Measurements from ENCODE around the gene DNAAF8.
A peak's percentile ranks its signal among the peaks of the same experiment; 100 is the strongest.

DNAAF8 gene

DNA sequence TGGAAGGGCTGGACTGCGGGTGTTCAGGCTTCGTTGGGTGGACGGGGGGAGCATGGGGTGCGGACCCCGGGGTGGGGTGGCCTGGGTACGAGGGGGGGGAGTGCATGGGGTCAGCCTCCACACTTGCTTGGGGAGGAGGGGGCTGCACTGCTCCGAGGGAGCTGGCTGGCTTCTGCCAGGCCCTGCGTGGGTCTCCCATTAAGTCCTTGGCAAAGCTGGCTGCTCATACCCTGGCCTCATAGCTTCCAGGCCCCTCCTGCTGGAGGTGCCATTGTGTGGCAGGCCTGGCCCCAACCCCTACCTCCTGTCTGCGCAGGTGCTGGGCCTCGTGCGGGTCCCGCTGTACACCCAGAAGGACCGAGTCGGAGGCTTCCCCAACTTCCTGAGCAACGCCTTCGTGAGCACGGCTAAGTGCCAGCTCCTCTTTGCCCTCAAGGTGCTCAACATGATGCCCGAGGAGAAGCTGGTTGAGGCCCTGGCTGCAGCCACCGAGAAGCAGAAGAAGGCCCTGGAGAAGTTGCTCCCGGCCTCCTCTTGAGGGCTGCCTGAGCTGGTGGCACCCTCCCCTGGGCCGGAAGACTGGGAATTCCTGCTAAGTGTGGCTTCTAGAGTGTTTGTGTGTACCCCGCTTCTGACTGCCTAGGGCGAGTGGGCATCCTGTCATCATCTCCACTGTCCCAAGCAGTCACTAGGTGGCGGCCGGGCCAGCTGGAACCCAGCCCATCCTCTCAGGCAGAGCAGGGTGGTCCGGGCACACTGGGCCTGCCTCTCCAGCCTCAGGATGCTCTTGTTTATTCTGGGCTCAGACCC is 39.5 kb upstream of the DNAAF8 start:
- DNase-seq (ENCODE audit: extremely low read depth in 1 of 2, low read depth in 1 of 2) = no peak

- no peak for DNase-seq (ENCODE audit: extremely low read depth in 1 of 2, low read depth in 1 of 2)
Measured at GRCh38 chr16:4695473-4696171, 38.7 kb upstream of the DNAAF8 start.

DNA sequence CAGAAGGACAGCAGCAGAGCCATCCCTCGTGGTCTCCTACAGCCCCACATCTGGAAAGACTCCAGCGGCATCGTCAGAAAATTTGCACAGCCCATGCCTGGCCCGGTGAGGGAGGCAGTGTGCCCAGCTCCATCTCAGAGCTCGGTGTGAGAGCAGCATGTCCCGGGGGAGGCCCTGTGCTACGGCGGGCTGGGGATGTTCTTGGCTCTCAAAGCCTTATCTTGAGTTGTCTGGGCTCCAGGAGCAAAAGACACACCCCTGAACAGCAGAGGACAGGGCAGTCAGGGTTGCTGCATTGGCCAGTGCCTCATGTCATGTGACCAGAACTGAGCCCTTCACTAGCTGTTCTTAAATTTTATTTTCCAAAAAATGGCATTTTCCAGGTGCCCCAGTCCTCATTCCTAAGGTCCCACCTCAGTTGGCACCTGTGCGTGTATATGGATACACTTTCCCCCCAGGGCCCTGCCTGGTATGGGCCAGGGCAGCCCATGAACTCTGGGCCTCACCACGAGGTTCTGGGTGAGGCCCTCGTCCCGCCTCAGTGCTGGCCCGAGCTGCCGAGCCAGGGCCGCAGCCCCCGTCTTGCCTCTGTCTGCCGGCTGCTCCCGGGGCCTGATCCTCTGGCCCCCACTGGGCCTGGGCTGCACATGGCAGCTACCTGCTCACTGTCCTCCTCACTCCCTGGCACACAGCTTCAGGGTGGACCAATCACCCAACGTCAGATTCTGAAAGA is 38.0 kb upstream of the DNAAF8 start:
- no peak for DNase-seq (ENCODE audit: extremely low read depth in 1 of 2, low read depth in 1 of 2)

GRCh38 chr16:4696905-4697847 is 37.2 kb upstream of the DNAAF8 start:
- no peak for DNase-seq (ENCODE audit: extremely low read depth in 1 of 2, low read depth in 1 of 2)

DNA sequence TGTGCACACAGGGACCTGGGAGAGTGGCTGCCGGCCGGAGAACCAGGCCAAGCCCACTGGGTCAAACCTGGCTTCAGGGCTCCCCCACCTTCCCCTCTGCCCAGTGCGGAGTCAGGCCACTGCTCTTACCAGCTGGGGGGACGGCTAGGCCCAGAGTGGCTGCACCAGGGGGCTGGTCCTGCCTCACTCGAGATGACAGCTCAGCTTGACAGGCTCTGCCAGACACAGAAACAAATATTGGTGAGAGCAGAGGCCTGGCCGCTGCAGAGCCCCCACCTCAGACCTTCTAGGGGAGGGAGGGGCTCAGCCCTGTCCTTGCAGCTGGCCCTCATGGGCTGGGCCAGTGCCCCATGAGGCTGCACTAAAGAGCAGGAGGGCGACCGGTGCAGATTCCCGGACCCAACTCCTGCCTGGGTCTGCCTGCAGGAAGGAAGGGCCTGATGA is 36.5 kb upstream of the DNAAF8 start:
- no peak for DNase-seq (ENCODE audit: extremely low read depth in 1 of 2, low read depth in 1 of 2)

DNA sequence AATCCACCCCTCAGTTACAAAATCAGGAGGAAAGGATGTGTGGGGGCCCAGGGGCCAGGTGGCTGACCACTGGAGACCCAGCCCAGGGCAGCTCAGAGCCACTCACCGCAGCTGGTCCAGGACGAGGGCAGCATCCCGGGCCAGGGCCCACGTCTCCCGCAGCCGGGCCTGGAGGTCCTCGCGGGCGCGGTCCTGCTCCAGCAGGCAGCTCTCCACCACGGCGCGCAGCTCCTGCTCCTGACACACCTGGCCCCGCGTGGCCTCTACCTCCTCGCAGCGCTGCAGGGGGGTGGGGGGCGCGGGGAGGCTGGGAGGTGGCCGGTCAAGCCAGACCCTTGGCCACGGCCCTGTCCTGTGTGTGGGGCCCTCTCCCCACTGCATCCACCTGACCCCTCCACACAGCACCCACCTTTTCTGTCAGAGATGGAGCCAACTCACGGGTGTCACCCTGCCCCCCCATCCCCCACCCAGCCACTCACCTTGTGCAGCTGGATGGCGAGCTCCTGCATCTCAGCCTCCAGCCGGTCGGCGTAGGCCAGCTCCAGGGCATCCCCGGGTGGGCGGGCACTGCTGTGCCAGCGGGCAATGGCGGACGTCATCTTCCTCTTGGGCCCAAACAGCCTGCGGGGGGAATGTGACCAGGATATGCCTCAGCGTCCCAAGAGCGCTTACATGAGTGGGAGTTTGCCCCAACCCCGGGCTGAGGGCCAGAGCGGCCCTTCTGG is 35.9 kb upstream of the DNAAF8 start:
- DNase-seq (ENCODE audit: extremely low read depth in 1 of 2, low read depth in 1 of 2) = no peak

- no peak for DNase-seq (ENCODE audit: extremely low read depth in 1 of 2, low read depth in 1 of 2)
Measured at GRCh38 chr16:4699046-4699556, 35.2 kb upstream of the DNAAF8 start.

DNA sequence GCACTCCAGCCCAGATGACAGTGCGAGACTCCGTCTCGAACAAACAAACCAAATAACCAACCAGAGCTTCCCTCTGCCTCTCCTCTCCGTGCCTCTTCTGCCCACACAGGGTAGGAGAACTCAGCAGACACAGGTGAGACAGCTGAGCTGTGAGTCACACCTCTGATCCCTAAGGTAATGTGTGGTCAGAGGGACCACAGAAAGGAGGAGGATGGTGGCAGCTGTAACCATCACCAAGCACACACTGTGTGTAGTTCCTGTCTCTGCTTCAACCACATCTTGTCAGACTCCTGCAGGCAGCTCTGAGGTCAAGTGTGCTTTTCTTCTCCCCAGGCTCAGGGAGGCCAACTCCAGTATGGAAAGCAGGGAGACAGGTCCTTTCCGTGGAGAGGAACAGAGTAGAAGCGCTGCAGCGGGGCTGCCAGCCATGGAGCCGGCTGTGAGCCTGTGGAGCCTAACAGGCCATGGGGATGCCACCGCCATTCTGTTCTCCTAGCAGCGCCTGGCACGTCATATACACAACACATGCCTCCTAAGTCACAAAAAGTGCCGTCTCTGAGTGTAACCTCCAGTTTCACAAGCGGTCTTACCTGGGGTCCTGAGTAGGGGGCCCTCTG is 33.8 kb upstream of the DNAAF8 start:
- peak in 1 of 2 donors; percentile 31 for DNase-seq (ENCODE audit: extremely low read depth in 1 of 2, low read depth in 1 of 2)

DNA sequence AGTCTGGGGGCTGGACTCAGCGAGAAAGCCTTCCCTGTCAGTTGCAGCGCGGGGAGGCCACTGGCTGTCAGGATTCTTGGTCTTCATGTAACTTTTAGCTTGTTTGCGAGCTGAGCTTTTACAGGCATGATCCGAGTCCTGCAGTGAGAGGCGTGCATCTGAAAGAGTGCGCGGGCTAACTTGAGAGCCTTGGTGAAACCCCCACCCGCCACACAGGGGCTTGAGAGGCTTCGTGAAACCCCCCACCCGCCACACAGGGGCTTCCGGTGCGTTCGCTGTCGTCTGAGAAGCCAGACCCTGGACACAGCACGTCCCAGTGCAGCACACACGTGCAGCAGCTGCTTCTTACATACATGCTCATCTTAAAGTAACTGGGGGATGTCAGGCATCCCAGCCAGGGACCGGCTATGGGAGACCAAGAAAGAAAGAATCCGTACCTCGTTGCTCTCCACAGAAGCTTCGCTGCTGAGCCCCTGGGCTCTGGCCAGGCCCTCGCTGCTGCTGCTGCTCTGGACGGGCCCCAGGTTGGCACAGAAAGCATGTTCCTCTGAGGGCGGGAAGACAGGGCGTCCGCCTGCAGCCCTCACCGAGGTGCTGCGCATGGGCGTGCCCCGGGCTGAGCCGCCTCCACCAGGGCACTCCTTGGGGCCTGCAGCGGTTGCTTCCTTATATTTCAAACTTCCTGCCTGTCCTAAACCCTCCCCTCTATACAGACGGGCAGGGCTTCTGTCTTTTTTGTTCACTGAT is 33.2 kb upstream of the DNAAF8 start:
- no peak for DNase-seq (ENCODE audit: extremely low read depth in 1 of 2, low read depth in 1 of 2)

DNA sequence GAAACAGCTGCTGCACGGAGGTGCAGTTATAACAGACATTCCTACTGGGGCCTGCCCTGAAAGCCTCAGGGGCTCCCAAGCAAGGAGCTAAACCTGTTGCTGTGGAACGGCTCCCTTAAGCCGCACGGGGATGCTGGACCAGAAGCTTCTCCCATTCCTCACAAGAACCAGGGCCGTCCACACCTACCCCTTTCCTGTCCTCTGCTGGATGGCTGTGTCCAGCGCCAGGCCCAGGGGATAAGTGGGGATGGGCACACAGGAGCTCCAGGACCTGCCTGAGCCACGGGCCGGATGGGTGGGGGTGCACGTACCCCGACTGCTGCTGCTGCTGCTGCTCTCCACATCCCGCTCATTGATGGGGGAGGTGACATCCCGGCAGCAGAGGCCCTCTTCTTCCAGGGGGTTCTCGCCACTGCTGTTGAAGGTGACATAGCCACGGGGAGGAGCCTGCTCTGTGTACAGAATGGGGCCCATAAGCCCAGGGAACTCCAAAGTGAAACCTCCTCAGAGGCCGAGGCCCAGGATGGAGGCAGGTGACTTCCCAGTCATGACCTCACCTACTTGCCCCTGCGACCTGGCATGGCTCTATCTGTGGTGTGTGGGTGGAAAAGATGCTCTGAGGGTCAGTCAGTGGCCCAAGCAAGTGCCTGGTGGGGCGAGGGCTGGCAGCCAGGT is 32.4 kb upstream of the DNAAF8 start:
- DNase-seq (ENCODE audit: extremely low read depth in 1 of 2, low read depth in 1 of 2) = no peak

- DNase-seq (ENCODE audit: extremely low read depth in 1 of 2, low read depth in 1 of 2) = no peak
Measured at GRCh38 chr16:4702466-4702808, 31.9 kb upstream of the DNAAF8 start.

- no peak for DNase-seq (ENCODE audit: extremely low read depth in 1 of 2, low read depth in 1 of 2)
Measured at GRCh38 chr16:4703906-4704305, 30.4 kb upstream of the DNAAF8 start.

- no peak for DNase-seq (ENCODE audit: extremely low read depth in 1 of 2, low read depth in 1 of 2)
Measured at GRCh38 chr16:4704491-4704890, 29.8 kb upstream of the DNAAF8 start.

DNA sequence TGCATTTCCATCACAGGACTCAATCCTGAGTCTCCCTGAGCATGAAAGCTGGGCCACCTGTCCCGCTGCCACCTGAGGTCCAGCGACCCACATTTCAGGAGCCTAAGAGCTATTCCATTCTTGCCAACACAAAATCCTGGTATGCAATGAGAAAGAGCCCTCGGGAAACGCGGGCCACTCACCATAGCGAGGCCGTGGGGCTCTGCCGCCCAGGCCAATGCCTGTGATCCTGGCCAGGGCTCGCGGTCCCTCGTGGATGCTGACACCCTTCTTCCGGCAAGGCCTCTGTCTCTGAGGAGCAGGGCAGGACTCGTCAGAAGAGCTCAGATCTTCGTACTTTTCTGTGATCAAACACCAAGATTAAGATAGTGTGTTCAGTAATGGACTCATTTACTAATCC is 29.4 kb upstream of the DNAAF8 start:
- DNase-seq (ENCODE audit: extremely low read depth in 1 of 2, low read depth in 1 of 2) = no peak

GRCh38 chr16:4706871-4707270 is 27.5 kb upstream of the DNAAF8 start:
- no peak for DNase-seq (ENCODE audit: extremely low read depth in 1 of 2, low read depth in 1 of 2)

GRCh38 chr16:4709481-4709880 is 24.9 kb upstream of the DNAAF8 start:
- no peak for DNase-seq (ENCODE audit: extremely low read depth in 1 of 2, low read depth in 1 of 2)

DNA sequence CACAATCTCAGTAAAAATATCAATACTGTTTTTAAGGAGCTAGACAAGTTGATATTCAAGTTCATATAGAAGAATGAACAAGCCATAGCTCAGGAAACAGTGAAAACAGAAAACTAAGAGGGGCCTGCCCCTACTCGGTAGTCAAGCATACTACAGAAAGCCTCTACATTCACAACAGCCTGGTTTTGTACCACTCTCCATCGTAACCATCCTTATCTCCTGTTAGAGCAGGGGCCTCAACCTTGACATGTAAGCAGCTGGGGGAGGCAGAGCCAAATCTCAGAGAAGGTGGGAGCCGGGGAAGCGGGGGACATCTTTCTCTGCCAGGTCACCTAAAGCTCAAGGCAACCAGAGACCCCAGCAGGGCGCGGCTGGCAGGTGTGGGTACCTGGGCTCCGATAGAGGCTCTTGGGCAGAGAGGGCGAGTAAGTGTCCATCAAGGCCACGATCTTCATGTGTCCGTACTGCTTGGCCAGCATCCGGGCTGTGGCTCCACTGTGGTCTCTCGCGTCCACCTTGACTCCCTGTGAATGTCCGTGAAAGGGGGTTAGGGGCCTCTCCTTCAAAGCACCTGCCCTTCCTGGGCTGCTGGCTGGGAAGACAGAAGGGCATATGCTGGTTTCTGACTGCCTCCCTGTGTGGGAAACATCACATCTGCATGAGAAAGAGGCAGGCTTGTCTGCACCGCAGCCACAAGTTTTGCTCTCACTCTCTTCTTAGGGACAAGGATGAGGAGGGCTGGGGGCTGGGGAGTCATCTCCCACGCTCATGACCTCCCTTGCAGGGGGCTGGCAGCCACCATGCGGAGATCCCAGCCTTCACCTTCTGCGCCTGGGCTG is 20.5 kb upstream of the DNAAF8 start:
- no peak for DNase-seq (ENCODE audit: extremely low read depth in 1 of 2, low read depth in 1 of 2)
